ENCODE measurements around the gene CACNB4. TPM values are rescaled to one million over a fixed set of nuclear protein-coding genes. Genes with fewer than 3 reads are reported as not detected.

CACNB4 gene
- total RNA-seq, 1 experiment from 2014 or later = 1.7 TPM

DNA sequence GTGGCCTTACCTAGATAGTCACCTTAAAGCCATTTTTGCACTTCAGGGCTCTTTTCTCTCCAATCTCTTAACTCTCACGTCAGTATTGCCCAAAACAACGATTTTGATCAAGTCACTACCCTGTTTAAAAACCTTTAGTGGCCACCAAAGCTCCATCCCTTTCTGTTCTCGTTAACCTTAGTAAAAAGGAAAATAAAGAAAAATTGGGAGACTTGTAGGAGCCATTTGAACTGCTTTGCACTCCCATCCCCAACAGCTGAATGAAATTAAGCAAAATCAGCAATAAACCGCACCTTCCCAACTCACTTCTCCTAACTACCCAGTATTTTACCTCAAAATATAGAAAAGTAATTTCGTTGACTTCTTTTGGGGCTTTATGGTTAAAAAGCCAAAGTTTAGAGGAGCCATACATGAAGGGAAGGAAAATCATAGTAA, 269.9 kb downstream of the CACNB4 start:
- BruUV-seq (replicated peaks) = no TSS peak
- ChIA-PET CTCF (no interaction called here), POLR2A (no interaction called here)
- ATAC-seq = no peak
- H3K4me3 ChIP-seq (ENCODE audit: low read depth in 2 of 2, low read length in 2 of 2) = peak overlapping the region; percentile 83 to 99
- TF ChIP-seq, protein P1, sequence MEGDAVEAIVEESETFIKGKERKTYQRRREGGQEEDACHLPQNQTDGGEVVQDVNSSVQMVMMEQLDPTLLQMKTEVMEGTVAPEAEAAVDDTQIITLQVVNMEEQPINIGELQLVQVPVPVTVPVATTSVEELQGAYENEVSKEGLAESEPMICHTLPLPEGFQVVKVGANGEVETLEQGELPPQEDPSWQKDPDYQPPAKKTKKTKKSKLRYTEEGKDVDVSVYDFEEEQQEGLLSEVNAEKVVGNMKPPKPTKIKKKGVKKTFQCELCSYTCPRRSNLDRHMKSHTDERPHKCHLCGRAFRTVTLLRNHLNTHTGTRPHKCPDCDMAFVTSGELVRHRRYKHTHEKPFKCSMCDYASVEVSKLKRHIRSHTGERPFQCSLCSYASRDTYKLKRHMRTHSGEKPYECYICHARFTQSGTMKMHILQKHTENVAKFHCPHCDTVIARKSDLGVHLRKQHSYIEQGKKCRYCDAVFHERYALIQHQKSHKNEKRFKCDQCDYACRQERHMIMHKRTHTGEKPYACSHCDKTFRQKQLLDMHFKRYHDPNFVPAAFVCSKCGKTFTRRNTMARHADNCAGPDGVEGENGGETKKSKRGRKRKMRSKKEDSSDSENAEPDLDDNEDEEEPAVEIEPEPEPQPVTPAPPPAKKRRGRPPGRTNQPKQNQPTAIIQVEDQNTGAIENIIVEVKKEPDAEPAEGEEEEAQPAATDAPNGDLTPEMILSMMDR (IDR thresholded peaks at IDR 0.05) = no peak
- no peak for TF ChIP-seq POLR2AphosphoS5 (IDR thresholded peaks at IDR 0.05; ENCODE audit: low read depth, low read length)
- TF ChIP-seq SIN3A (IDR thresholded peaks at IDR 0.05; ENCODE audit: borderline replicate concordance, insufficient read depth, low read depth, low read length) = no peak
- TF ChIP-seq TCF7L2 (IDR thresholded peaks at IDR 0.05; ENCODE audit: low read depth, low read length) = no peak
- TF ChIP-seq, protein P2, sequence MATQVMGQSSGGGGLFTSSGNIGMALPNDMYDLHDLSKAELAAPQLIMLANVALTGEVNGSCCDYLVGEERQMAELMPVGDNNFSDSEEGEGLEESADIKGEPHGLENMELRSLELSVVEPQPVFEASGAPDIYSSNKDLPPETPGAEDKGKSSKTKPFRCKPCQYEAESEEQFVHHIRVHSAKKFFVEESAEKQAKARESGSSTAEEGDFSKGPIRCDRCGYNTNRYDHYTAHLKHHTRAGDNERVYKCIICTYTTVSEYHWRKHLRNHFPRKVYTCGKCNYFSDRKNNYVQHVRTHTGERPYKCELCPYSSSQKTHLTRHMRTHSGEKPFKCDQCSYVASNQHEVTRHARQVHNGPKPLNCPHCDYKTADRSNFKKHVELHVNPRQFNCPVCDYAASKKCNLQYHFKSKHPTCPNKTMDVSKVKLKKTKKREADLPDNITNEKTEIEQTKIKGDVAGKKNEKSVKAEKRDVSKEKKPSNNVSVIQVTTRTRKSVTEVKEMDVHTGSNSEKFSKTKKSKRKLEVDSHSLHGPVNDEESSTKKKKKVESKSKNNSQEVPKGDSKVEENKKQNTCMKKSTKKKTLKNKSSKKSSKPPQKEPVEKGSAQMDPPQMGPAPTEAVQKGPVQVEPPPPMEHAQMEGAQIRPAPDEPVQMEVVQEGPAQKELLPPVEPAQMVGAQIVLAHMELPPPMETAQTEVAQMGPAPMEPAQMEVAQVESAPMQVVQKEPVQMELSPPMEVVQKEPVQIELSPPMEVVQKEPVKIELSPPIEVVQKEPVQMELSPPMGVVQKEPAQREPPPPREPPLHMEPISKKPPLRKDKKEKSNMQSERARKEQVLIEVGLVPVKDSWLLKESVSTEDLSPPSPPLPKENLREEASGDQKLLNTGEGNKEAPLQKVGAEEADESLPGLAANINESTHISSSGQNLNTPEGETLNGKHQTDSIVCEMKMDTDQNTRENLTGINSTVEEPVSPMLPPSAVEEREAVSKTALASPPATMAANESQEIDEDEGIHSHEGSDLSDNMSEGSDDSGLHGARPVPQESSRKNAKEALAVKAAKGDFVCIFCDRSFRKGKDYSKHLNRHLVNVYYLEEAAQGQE (IDR thresholded peaks at IDR 0.05; ENCODE audit: insufficient read depth in 1 of 2, low read depth in 2 of 2, low read length in 1 of 2) = no peak
- DNase-seq (ENCODE audit: low read depth, low spot score) = no peak
- peaks cover 28% of the 10 kb centered on the region for H3K4me1 ChIP-seq (ENCODE audit: control insufficient read depth, insufficient read depth, low read length)
- in situ Hi-C loops (cut with HindIII; ENCODE audit: low pct_unique_long_range_greater_than_20kb, low sequenced_read_pairs) (no loop called here), intact Hi-C loops (cut with micrococcal nuclease; ENCODE audit: unreplicated experiment) (no loop called here)
- peaks cover 2% of the 10 kb centered on the region; the same call in 1 of the 2 replicates for H3K36me3 ChIP-seq (ENCODE audit: control insufficient read depth, insufficient read depth, low read length)
- no peaks in the 10 kb centered on the region; the same call in 1 of the 2 replicates for H3K27me3 ChIP-seq (ENCODE audit: control insufficient read depth, insufficient read depth, low read length)
- no peaks in the 10 kb centered on the region for H3K9me3 ChIP-seq (ENCODE audit: control insufficient read depth, insufficient read depth, low read depth, low read length)
- H3K27ac ChIP-seq (ENCODE audit: low read length) = peak overlapping the region; percentile 84

DNA sequence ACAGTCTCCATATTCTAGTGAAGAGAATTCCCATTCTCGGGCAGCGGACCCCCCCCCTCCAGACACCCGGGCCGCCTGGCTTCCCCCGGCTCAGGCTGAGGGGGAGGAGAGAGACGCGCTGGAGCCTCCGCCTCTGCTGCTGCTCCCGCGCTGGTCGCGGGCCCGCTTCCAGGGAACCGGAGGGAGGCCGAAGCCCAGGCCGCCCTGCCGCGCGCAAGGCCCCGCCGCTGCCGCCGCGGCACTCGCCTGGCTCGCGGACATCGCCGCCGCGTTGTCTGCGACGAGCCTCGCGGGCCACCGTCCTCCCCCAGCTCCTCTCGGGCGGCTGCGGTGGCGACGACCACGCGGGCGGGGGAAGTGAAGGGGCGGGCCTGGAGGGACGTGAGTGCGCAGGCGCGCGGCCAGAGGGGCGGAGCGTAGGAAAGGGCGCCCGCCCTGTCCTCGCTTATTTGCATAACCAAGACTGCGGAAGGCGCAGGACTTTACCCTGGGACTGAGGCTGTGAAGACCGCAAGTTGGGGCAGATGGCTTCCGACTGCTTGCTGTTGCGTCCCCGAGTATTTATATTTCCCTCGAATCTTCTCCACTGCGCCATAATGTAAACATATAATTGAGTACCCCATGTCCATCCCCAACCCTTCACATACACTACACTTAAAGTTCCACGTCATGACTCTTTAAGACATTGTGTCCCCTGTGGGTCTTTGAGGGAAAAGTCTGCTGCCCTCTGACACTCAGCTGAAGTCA, 270.5 kb downstream of the CACNB4 start, which contains the start of gene ARL5A:
Gene ARL5A (minus strand): TSS at position 279 of the 747 bp plus-strand sequence. CDS start 245 bp downstream, at position 34.
- peak within 1 kb of the TSS; percentile 92 for H3K27ac ChIP-seq (ENCODE audit: low read length)
- peak; percentile 75 for DNase-seq (ENCODE audit: low read depth, low spot score)
- no peaks in the 10 kb centered on the region for H3K9me3 ChIP-seq (ENCODE audit: control insufficient read depth, insufficient read depth, low read depth, low read length)
- POLR2A ChIA-PET = interaction anchor here (0.7 kb wide), 2 partner anchors 357 to 566 kb away, joined by 5 read pairs; no protein-coding TSS in a partner anchor
- peak within 1 kb of the TSS; percentile 83 to 99 for H3K4me3 ChIP-seq (ENCODE audit: low read depth in 2 of 2, low read length in 2 of 2)
- no peaks in the 10 kb centered on the region for H3K27me3 ChIP-seq (ENCODE audit: control insufficient read depth, insufficient read depth, low read length)
- in situ Hi-C loops (cut with HindIII; ENCODE audit: low pct_unique_long_range_greater_than_20kb, low sequenced_read_pairs) = no loop called here
- TF ChIP-seq, protein P1 (IDR thresholded peaks at IDR 0.05) = no peak
- TF ChIP-seq POLR2AphosphoS5 (IDR thresholded peaks at IDR 0.05; ENCODE audit: low read depth, low read length) (peak; percentile 89), SIN3A (IDR thresholded peaks at IDR 0.05; ENCODE audit: borderline replicate concordance, insufficient read depth, low read depth, low read length) (no peak)
- TF ChIP-seq, protein P2 (IDR thresholded peaks at IDR 0.05; ENCODE audit: insufficient read depth in 1 of 2, low read depth in 2 of 2, low read length in 1 of 2) = 0 out of 4 replicates have a peak, but pooled peaks of 1 of the 2 experiments have one; percentile 9
- peak; percentile 98 for ATAC-seq
- peaks cover 2% of the 10 kb centered on the region; the same call in 1 of the 2 replicates for H3K36me3 ChIP-seq (ENCODE audit: control insufficient read depth, insufficient read depth, low read length)
- intact Hi-C loops (cut with micrococcal nuclease; ENCODE audit: unreplicated experiment) = no loop called here
- H3K4me1 ChIP-seq (ENCODE audit: control insufficient read depth, insufficient read depth, low read length) = peaks cover 28% of the 10 kb centered on the region
- CTCF ChIA-PET = no interaction called here
- BruUV-seq (replicated peaks) = no TSS peak

All from Panc1 (cell line).